Measurements from ENCODE around the gene SORBS1.

Gene SORBS1

DNA sequence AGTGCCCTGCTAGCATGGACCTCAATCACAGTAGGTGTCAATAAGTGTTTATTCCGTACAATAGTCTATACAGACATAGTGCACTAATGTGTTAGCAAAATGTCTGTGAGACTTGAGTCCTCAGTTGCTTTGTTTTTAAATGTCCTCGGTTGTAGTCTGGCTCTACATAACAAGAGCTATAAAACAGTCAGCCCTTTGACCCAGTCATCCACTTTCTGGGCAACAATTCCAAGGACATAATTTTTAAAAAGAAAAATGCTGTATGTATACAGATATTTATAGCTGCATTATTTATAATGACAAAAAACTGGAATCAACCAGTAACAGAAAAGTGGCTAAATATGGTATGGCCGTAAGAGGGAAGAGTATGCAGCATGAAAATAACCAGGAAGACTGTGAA is 267.5 kb downstream of the SORBS1 start:
- peaks cover 13% of the 10 kb centered on the region for H3K4me1 ChIP-seq (ENCODE audit: control insufficient read depth, insufficient read depth, low read length)
- no peak overlapping the region for H3K4me3 ChIP-seq (ENCODE audit: low read length in 2 of 2)
- H3K9ac ChIP-seq (ENCODE audit: low read length in 2 of 2) = no peak overlapping the region
- peaks cover 19 to 51% of the 10 kb centered on the region in 2 donors for H3K27me3 ChIP-seq (ENCODE audit: control insufficient read depth in 1 of 2, insufficient read depth in 2 of 2, low read length in 2 of 2)
- no peak overlapping the region for H3K27ac ChIP-seq (ENCODE audit: low read length)
- H3K9me3 ChIP-seq (ENCODE audit: control insufficient read depth in 2 of 2, low read length in 2 of 2) = no peaks in the 10 kb centered on the region
- H3K36me3 ChIP-seq (ENCODE audit: control insufficient read depth in 2 of 2, insufficient read depth in 2 of 2, low read length in 2 of 2) = no peaks in the 10 kb centered on the region

DNA sequence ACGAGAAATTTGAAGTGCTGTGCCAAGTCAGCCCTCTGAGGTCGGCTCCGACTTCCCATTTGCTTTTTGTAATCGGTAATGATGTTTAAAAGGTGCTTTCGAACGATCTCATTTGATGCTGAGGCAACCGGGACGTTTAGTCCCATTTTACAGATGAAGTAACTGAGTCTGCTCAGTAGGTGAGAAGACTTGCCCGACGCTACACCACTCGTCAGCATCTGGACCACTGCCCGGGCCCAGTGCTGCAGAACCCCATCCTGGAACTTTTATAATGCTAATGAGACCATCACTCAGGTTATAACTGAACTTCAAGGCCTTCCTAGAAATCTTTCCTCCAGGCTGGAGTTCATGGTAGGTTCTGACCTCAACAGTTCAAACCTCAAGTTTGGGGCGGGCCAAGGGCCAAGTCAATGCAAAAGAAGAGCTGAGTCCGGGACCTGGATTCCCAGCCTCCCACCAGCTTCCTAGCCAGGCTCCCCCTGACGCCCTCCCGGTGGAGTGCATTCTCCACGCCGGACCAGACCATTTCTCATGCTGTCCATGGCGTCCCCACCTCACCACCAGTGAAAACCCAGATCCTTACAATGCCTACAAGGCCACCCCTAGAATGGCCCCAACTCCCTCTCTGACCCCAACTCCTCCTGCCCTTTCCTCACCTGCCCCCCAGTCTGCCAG is 269.7 kb downstream of the SORBS1 start:
- no peaks in the 10 kb centered on the region for H3K9me3 ChIP-seq (ENCODE audit: control insufficient read depth in 2 of 2, low read length in 2 of 2)
- H3K27ac ChIP-seq (ENCODE audit: low read length) = no peak overlapping the region
- H3K4me3 ChIP-seq (ENCODE audit: low read length in 2 of 2) = peak overlapping the region; percentile 54 to 81
- peaks cover 13% of the 10 kb centered on the region for H3K4me1 ChIP-seq (ENCODE audit: control insufficient read depth, insufficient read depth, low read length)
- H3K9ac ChIP-seq (ENCODE audit: low read length in 2 of 2) = peak overlapping the region; percentile 40 to 60
- H3K27me3 ChIP-seq (ENCODE audit: control insufficient read depth in 1 of 2, insufficient read depth in 2 of 2, low read length in 2 of 2) = peaks cover 19 to 45% of the 10 kb centered on the region in 2 donors
- no peaks in the 10 kb centered on the region for H3K36me3 ChIP-seq (ENCODE audit: control insufficient read depth in 2 of 2, insufficient read depth in 2 of 2, low read length in 2 of 2)

DNA sequence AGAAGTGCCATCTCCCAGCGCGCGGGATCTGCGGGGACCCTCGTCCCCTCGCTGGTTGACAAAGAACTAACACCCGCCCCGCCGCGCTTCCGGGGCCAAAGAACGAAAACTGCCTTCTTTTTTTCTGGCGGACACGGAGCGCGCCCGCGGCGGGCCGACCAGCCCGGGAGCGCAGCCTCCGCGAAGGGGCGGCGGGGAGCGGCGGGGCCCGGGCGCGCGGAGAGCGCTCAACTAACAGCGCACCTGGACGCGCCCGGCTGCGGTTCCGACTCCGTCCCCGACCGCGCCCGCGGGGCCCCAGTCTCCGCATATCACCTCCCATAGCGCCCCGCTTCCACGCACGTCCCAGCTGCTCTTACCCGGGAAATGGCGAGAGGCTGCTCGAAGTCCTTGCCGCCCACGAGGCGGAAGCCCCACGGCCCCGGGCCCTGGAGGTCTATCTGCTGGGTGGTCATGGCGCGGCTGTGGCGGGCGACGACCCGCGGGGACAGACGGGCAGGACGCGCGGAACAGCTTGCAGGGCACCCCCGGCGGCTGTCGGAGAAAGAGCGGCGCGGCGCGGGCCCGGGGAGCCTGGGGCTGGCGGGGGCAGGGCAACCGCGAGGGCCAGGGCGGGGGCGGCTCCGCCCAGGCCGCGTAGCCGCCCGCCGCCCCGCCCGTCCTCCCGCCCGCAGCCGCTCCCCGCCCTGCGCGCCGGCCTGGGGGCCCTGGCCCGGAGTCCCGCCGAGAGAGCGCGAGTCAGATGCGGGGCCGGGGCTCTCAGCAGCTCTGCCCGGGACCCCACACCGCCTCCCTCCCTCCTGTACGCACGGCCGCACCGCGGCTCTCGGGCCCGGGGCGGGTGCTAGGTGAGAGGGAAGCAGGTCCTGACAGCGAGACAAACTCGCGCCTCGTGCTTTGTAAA is 270.5 kb downstream of the SORBS1 start, which contains the start of gene PDLIM1:
Gene PDLIM1, minus strand, starts transcription at position 543 of the 904 bp plus-strand sequence. Its CDS starts 88 bp downstream, at position 455.
- H3K27ac ChIP-seq (ENCODE audit: low read length) = no peak within 1 kb of the TSS
- H3K36me3 ChIP-seq (ENCODE audit: control insufficient read depth in 2 of 2, insufficient read depth in 2 of 2, low read length in 2 of 2) = no peaks in the 10 kb centered on the region
- peaks cover 13% of the 10 kb centered on the region for H3K4me1 ChIP-seq (ENCODE audit: control insufficient read depth, insufficient read depth, low read length)
- peaks cover 16 to 41% of the 10 kb centered on the region in 2 donors for H3K27me3 ChIP-seq (ENCODE audit: control insufficient read depth in 1 of 2, insufficient read depth in 2 of 2, low read length in 2 of 2)
- H3K4me3 ChIP-seq (ENCODE audit: low read length in 2 of 2) = peak within 1 kb of the TSS; percentile 62 to 81
- H3K9ac ChIP-seq (ENCODE audit: low read length in 2 of 2) = peak within 1 kb of the TSS; percentile 41 to 60
- H3K9me3 ChIP-seq (ENCODE audit: control insufficient read depth in 2 of 2, low read length in 2 of 2) = no peaks in the 10 kb centered on the region

DNA sequence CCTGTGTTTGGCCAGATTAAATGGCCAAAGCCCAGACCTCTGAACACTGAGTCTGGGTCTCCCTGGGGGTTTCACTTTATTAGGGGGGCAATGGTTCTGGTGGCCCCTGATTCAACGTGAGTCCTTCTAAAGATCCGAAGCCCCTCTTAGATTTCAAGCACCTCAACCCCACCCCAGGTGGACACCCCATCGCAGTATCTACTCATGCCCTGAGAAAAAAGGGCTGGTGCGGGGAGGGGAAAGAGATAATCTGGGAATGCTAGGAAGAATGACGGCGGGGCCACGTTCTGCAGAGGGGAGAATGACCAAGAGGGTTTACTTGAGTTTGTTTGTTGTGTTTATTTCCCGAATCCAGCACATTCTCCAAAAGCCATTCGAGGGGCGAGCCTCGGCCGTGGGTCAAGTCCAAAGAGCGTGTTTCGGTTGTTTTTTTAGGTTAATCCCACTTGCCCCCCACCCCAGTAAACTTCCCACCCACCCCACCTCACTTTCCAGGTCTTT is 271.2 kb downstream of the SORBS1 start:
- H3K4me1 ChIP-seq (ENCODE audit: control insufficient read depth, insufficient read depth, low read length) = peaks cover 11% of the 10 kb centered on the region
- H3K36me3 ChIP-seq (ENCODE audit: control insufficient read depth in 2 of 2, insufficient read depth in 2 of 2, low read length in 2 of 2) = no peaks in the 10 kb centered on the region
- H3K27ac ChIP-seq (ENCODE audit: low read length) = no peak overlapping the region
- peak overlapping the region; percentile 62 to 81 for H3K4me3 ChIP-seq (ENCODE audit: low read length in 2 of 2)
- H3K9me3 ChIP-seq (ENCODE audit: control insufficient read depth in 2 of 2, low read length in 2 of 2) = no peaks in the 10 kb centered on the region
- peak overlapping the region; percentile 41 to 60 for H3K9ac ChIP-seq (ENCODE audit: low read length in 2 of 2)
- peaks cover 14 to 34% of the 10 kb centered on the region in 2 donors for H3K27me3 ChIP-seq (ENCODE audit: control insufficient read depth in 1 of 2, insufficient read depth in 2 of 2, low read length in 2 of 2)

DNA sequence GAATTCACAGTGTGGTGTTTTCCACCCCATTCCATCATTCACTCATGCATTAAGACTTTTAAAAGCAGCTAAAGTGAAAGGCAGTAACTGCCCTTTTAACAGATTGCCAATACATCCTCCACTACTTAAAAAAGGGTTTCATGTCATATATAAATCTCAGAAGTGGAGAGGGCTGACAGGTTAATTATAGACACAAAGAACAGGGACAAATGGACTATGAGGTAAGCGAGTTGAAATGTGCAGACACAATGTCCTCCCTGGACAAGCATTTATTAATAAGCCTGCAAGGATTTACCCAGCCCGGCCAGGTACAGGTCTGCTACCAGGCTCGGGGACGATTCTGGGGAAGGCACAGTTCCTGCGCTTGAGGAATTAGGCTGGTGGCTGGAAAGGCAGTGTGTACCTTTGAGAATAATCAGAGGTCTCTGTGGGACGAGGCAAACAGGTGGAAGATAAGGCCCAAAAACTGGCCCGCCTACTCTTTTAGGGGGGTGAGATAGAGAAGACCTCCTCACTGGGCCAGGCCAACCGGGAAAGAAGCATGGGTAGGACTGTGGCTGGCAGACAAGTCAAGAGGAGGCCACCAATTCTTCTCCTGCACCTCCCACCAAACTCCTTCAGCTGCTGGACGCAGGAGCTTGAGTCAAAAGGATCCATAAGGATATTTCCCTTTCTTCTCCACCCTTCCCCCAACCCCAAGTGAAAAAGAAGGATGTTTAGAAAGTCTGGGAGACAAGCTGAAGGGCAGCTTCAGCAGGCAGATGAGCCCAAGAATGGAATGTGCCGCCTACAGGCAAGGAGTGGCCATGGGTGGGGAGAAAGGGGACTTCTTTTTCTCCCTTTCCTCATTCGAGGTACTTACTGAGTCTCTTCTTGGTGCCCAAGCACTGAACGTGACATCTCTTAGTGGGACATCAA is 271.9 kb downstream of the SORBS1 start:
- H3K4me3 ChIP-seq (ENCODE audit: low read length in 2 of 2) = peak overlapping the region; percentile 3 to 81
- H3K27ac ChIP-seq (ENCODE audit: low read length) = no peak overlapping the region
- no peaks in the 10 kb centered on the region for H3K36me3 ChIP-seq (ENCODE audit: control insufficient read depth in 2 of 2, insufficient read depth in 2 of 2, low read length in 2 of 2)
- H3K9ac ChIP-seq (ENCODE audit: low read length in 2 of 2) = peak overlapping the region in 1 of 2 donors; percentile 60
- no peaks in the 10 kb centered on the region for H3K9me3 ChIP-seq (ENCODE audit: control insufficient read depth in 2 of 2, low read length in 2 of 2)
- peaks cover 12 to 29% of the 10 kb centered on the region in 2 donors for H3K27me3 ChIP-seq (ENCODE audit: control insufficient read depth in 1 of 2, insufficient read depth in 2 of 2, low read length in 2 of 2)
- H3K4me1 ChIP-seq (ENCODE audit: control insufficient read depth, insufficient read depth, low read length) = peaks cover 9% of the 10 kb centered on the region

DNA sequence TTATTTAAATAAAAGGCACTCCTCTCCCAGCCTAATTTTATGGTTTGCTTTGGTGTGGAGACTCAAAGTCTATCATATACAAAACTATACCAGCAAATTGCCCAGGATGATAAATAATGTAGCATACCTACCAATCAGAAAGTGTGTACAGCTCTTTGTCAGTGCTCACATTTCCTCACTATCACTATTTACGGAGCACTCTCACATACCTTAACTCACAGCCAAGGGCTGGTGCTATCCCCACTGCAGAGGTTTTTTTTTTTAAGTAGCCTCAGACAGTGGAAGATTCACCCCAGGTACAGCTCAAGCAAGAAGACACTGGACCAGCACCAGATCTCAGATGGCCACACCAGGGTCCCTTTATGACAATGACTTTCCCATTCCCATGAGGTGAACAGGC is 272.9 kb downstream of the SORBS1 start:
- no peaks in the 10 kb centered on the region for H3K36me3 ChIP-seq (ENCODE audit: control insufficient read depth in 2 of 2, insufficient read depth in 2 of 2, low read length in 2 of 2)

DNA sequence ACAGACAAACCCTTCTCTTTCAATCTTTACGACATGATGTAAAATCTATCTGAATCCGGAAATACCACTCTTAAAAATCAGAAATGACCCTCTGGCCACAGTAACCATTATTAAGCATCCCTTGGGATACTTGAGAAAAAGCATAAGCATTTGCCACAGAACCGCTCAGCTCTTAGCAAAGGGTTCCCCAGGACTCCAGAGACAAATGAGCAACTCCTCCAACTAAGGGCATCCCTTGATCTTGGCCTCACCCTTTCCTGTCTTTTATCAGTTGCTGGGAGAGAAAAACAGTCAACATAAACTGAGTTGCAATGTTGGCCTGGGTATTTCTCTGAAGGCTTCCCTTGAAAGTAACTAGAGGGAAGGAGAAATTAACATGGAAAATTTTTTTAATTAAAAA is 273.9 kb downstream of the SORBS1 start:
- H3K9me3 ChIP-seq (ENCODE audit: control insufficient read depth in 2 of 2, low read length in 2 of 2) = no peaks in the 10 kb centered on the region
- H3K9ac ChIP-seq (ENCODE audit: low read length in 2 of 2) = no peak overlapping the region
- peaks cover 9% of the 10 kb centered on the region for H3K4me1 ChIP-seq (ENCODE audit: control insufficient read depth, insufficient read depth, low read length)
- no peak overlapping the region for H3K27ac ChIP-seq (ENCODE audit: low read length)
- H3K27me3 ChIP-seq (ENCODE audit: control insufficient read depth in 1 of 2, insufficient read depth in 2 of 2, low read length in 2 of 2) = peaks cover 12 to 29% of the 10 kb centered on the region in 2 donors
- H3K36me3 ChIP-seq (ENCODE audit: control insufficient read depth in 2 of 2, insufficient read depth in 2 of 2, low read length in 2 of 2) = no peaks in the 10 kb centered on the region
- no peak overlapping the region for H3K4me3 ChIP-seq (ENCODE audit: low read length in 2 of 2)

More for the DNA sequence above, 272.9 kb downstream of the SORBS1 start:
- Histone ChIP-seq H3K4me3 (ENCODE audit: low read length in 2 of 2) (no peak overlapping the region), H3K27ac (ENCODE audit: low read length) (no peak overlapping the region), H3K9me3 (ENCODE audit: control insufficient read depth in 2 of 2, low read length in 2 of 2) (no peaks in the 10 kb centered on the region), H3K27me3 (ENCODE audit: control insufficient read depth in 1 of 2, insufficient read depth in 2 of 2, low read length in 2 of 2) (peaks cover 12 to 29% of the 10 kb centered on the region in 2 donors), H3K9ac (ENCODE audit: low read length in 2 of 2) (no peak overlapping the region), H3K4me1 (ENCODE audit: control insufficient read depth, insufficient read depth, low read length) (peaks cover 9% of the 10 kb centered on the region)

DNA sequence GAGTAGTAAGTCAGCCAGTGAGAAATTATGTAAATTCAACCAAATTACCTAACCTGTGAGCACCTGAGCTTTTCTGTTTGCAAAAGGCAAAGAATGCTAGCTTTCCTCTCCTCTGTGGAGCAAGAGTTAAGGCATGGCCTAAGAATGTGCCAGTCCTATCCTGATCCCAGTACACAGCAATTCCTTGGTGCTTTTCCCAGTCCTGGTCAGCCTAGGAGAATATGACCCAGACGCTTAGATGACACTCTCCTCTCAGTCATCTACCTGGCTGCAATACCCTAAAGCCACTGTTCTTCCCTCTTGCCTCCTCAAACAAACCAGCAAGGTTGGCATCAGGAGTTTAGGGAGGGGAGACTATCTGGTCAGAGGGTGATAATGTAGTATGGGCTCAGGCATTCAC is 274.5 kb downstream of the SORBS1 start:
- H3K4me1 ChIP-seq (ENCODE audit: control insufficient read depth, insufficient read depth, low read length) = peaks cover 9% of the 10 kb centered on the region
- H3K27ac ChIP-seq (ENCODE audit: low read length) = no peak overlapping the region
- no peaks in the 10 kb centered on the region for H3K9me3 ChIP-seq (ENCODE audit: control insufficient read depth in 2 of 2, low read length in 2 of 2)
- no peaks in the 10 kb centered on the region for H3K36me3 ChIP-seq (ENCODE audit: control insufficient read depth in 2 of 2, insufficient read depth in 2 of 2, low read length in 2 of 2)
- no peak overlapping the region for H3K9ac ChIP-seq (ENCODE audit: low read length in 2 of 2)
- peaks cover 12 to 27% of the 10 kb centered on the region in 2 donors for H3K27me3 ChIP-seq (ENCODE audit: control insufficient read depth in 1 of 2, insufficient read depth in 2 of 2, low read length in 2 of 2)
- H3K4me3 ChIP-seq (ENCODE audit: low read length in 2 of 2) = peak overlapping the region in 1 of 2 donors; percentile 22

DNA sequence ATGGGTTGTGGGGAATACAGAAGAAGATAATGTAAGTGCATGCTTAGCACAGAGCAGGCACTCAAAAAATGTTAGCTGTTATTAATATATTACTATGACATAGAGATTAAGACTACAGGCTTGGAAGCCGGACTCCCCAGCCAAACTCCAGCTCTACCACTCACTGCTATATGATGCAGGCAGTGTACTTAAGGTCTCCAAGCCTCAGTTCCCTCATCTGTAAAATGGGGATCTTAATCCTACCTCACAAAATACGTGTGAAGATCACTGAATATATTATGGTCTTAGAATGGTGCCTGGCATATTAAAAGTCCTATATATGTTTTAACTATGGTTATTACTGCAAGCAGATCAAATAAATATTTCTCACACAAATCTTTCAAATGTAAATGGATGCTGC is 275.6 kb downstream of the SORBS1 start:
- Histone ChIP-seq H3K4me1 (ENCODE audit: control insufficient read depth, insufficient read depth, low read length) (peaks cover 3% of the 10 kb centered on the region), H3K9me3 (ENCODE audit: control insufficient read depth in 2 of 2, low read length in 2 of 2) (no peaks in the 10 kb centered on the region), H3K36me3 (ENCODE audit: control insufficient read depth in 2 of 2, insufficient read depth in 2 of 2, low read length in 2 of 2) (no peaks in the 10 kb centered on the region), H3K4me3 (ENCODE audit: low read length in 2 of 2) (no peak overlapping the region), H3K27me3 (ENCODE audit: control insufficient read depth in 1 of 2, insufficient read depth in 2 of 2, low read length in 2 of 2) (peaks cover 12 to 18% of the 10 kb centered on the region in 2 donors), H3K9ac (ENCODE audit: low read length in 2 of 2) (no peak overlapping the region), H3K27ac (ENCODE audit: low read length) (no peak overlapping the region)

DNA sequence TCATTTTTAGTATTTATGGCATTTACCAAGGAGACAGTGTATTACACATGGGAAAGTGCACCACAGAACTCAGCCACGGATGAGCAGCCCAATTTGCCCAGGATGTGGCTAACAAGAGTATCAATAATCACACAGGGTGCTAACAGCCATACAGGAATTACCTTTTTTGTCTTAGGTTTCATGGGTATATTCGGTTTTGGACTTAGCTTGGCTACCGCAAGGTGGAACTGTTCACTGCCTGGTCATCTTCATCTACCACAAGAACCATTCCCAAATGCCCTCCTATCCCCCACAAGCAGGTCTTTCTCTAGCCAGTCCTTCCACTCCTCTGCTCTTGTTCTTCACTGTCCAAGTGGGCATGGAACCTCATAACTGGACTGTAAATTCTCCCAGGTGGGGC is 276.4 kb downstream of the SORBS1 start:
- Histone ChIP-seq H3K9me3 (ENCODE audit: control insufficient read depth in 2 of 2, low read length in 2 of 2) (no peaks in the 10 kb centered on the region), H3K4me3 (ENCODE audit: low read length in 2 of 2) (no peak overlapping the region), H3K27ac (ENCODE audit: low read length) (no peak overlapping the region), H3K36me3 (ENCODE audit: control insufficient read depth in 2 of 2, insufficient read depth in 2 of 2, low read length in 2 of 2) (no peaks in the 10 kb centered on the region), H3K9ac (ENCODE audit: low read length in 2 of 2) (no peak overlapping the region), H3K27me3 (ENCODE audit: control insufficient read depth in 1 of 2, insufficient read depth in 2 of 2, low read length in 2 of 2) (peaks cover 10% of the 10 kb centered on the region in 2 donors), H3K4me1 (ENCODE audit: control insufficient read depth, insufficient read depth, low read length) (peaks cover 3% of the 10 kb centered on the region)

Measured in stomach smooth muscle (tissue), 2 donors.